ENCODE measurements around the gene SCAI.

DNA sequence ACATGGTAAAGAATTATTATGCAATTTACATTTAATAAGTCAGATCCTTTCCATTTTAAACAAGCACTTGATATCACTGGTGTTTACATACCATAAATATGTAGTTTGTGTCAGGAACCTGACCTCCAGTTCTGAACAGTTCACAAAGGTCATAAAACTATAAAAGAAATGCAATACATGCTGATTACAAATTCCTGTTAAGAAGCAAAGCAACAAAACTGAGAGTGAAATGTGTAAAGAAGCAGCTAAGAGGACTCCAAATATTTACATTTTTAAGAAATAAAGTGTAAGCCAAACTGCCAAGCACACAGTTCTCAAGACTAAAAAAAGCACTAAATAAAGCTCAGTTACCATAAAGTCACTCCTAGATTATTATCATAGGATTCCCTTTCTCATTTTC lies 17.4 kb upstream of the SCAI start:
- TF ChIP-seq POLR2A (IDR thresholded peaks at IDR 0.05), result no peak
- TF ChIP-seq, protein P1, sequence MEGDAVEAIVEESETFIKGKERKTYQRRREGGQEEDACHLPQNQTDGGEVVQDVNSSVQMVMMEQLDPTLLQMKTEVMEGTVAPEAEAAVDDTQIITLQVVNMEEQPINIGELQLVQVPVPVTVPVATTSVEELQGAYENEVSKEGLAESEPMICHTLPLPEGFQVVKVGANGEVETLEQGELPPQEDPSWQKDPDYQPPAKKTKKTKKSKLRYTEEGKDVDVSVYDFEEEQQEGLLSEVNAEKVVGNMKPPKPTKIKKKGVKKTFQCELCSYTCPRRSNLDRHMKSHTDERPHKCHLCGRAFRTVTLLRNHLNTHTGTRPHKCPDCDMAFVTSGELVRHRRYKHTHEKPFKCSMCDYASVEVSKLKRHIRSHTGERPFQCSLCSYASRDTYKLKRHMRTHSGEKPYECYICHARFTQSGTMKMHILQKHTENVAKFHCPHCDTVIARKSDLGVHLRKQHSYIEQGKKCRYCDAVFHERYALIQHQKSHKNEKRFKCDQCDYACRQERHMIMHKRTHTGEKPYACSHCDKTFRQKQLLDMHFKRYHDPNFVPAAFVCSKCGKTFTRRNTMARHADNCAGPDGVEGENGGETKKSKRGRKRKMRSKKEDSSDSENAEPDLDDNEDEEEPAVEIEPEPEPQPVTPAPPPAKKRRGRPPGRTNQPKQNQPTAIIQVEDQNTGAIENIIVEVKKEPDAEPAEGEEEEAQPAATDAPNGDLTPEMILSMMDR (IDR thresholded peaks at IDR 0.05), result no peak

Data from ovary (tissue), 3 donors.